GM13977 (cell line): ENCODE results near the gene RAD51B.
"Not testable (repeated sequence)": the region's sequence is repeated elsewhere in the genome, so short reads cannot be mapped to it uniquely, and the experiment has no call there.

Experiments
- DNase-seq: peaks from one replicate; pipeline ENCODE4 v3.0.0; 2012; ENCODE audit warnings: low spot score
- CTCF ChIP-seq: IDR thresholded peaks from 2 replicates; pipeline ENCODE4 v1.5.1; 2012; ENCODE audit warnings: mild to moderate bottlenecking, control low read depth; ENCODE audit not compliant: insufficient read depth; ENCODE audit errors: extremely low read depth, missing control alignments
- in situ Hi-C: fragments of 300-500 bp; cut with MboI; formaldehyde crosslinking; loops from one replicate; pipeline ENCODE4 v1.12.0; 2022; ENCODE audit warnings: low sequenced_read_pairs, low pct_unique_long_range_greater_than_20kb, mixed read lengths, inconsistent platforms; ENCODE audit not compliant: unreplicated experiment

Gene RAD51B

DNA sequence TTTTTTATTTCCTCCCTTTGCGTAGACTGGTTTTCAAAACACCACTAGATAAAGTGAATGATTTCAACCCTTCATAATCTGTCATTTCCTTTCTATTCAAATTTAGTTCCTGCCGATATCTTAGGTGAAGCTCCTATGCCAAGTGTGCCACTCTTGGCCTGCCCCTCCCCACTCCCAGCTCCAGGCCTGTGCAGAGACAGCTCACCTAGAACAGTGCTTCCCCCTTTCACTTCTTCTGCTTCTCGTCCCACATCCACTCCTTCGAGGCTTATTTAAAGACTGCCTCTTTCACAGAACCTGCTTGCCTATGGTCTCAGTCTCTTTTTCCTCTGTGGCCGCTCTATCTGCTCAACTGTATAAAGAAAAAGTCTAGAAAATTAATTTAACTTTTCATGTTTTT, 473.8 kb downstream of the RAD51B start:
- TF ChIP-seq CTCF = no peak
- no peak for DNase-seq
- in situ Hi-C loops = no loop called here

- no peak for TF ChIP-seq CTCF
- no peak for DNase-seq
- in situ Hi-C loops = no loop called here
Observed at GRCh38 chr14:68295316-68295816, 475.8 kb downstream of the RAD51B start.

GRCh38 chr14:68297039-68297438, 477.5 kb downstream of the RAD51B start:
- no peak for DNase-seq
- TF ChIP-seq CTCF = no peak
- in situ Hi-C loops = no loop called here

- in situ Hi-C loops = no loop called here
- no peak for DNase-seq
- no peak for TF ChIP-seq CTCF
Observed at GRCh38 chr14:68297876-68298468, 478.4 kb downstream of the RAD51B start.

DNA sequence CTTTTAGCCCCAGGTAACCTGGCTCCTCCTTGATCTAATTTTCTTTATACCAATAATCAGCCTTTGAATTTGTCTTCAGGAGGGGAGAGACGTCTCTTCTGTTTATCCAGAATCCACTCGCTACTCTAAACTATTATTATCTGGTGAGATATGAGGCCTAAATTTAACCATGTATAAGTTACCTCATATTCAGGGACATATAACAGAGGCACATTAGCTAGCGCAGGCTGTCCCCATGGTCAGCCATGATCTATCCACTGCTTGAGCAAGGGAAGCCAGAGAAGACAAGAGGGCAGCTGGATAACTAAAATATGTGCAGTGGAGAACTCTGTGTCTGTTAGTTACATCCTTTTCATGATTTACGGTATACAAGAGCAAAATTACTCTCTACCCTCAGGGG, 481.0 kb downstream of the RAD51B start:
- TF ChIP-seq CTCF = no peak
- in situ Hi-C loops = no loop called here
- DNase-seq = no peak

DNA sequence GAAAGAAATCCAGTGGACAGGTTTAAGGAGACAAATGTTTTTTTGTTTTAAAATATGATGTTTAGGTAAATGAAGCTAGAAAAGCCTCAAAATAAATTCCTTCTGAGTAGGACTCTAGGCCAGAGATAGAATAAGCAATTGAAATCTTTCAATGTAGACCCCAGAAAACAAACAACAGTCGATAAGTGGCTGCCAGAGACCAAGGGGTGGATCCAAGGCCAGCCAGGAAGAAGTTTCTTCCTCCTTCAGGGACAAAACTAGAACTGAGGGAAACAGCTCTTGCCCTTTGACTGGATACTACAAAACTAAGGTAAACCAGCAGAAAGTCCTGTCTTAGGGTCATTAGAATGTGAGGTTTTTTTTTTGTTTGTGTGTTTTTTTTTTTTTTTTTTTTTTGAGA, 481.6 kb downstream of the RAD51B start:
- in situ Hi-C loops = no loop called here
- TF ChIP-seq CTCF = no peak
- DNase-seq = no peak

DNA sequence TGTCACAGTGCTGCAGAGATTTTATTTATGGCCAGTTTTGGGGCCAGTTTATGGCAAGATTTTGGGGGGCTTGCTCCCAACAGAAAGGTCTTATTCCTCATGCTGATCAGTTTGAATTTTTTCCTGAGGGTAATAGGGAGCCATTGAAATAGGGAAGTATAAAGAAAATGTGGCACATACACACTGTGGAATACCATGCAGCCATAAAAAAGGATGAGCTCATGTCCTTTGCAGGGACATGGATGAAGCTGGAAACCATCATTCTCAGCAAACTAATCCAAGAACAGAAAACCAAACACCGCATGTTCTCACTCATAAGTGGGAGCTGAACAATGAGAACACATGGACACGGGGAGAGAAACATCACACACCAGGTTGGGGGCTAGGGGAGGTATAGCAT, 483.4 kb downstream of the RAD51B start:
- DNase-seq, in situ Hi-C loops: not testable (repeated sequence)
